ENCODE results near the gene OVCA2.

OVCA2 gene

GRCh38 chr17:2076087-2076984 lies 34.5 kb downstream of the OVCA2 start:
- Histone ChIP-seq H3K4me2 (ENCODE audit: low read length) (no peak overlapping the region), H3K27me3 (ENCODE audit: control insufficient read depth, insufficient read depth, low read length) (no peaks in the 10 kb centered on the region), H3K36me3 (ENCODE audit: insufficient read depth, low read length) (peaks cover 22% of the 10 kb centered on the region), H3K9ac (ENCODE audit: low read depth, low read length) (no peak overlapping the region), H3K9me3 (replicated peaks; ENCODE audit: low read length) (no peaks in the 10 kb centered on the region), H3K4me1 (ENCODE audit: control insufficient read depth, insufficient read depth, low read length) (peaks cover 27% of the 10 kb centered on the region), H3K4me3 (ENCODE audit: low read length) (no peak overlapping the region)

- no peaks in the 10 kb centered on the region for H3K27me3 ChIP-seq (ENCODE audit: control insufficient read depth, insufficient read depth, low read length)
- no peak overlapping the region for H3K9ac ChIP-seq (ENCODE audit: low read depth, low read length)
- H3K4me2 ChIP-seq (ENCODE audit: low read length), result no peak overlapping the region
These were observed 35.2 kb downstream of the OVCA2 start for GRCh38 chr17:2077040-2077439.

GRCh38 chr17:2081564-2081963 lies 39.7 kb downstream of the OVCA2 start:
- H3K27me3 ChIP-seq (ENCODE audit: control insufficient read depth, insufficient read depth, low read length), result no peaks in the 10 kb centered on the region
- peaks cover 16% of the 10 kb centered on the region for H3K36me3 ChIP-seq (ENCODE audit: insufficient read depth, low read length)
- peak overlapping the region; percentile 10 for H3K4me3 ChIP-seq (ENCODE audit: low read length)
- peak overlapping the region; percentile 32 for H3K4me2 ChIP-seq (ENCODE audit: low read length)
- H3K9me3 ChIP-seq (replicated peaks; ENCODE audit: low read length), result no peaks in the 10 kb centered on the region
- peak overlapping the region; percentile 76 for H3K9ac ChIP-seq (ENCODE audit: low read depth, low read length)
- peaks cover 43% of the 10 kb centered on the region for H3K4me1 ChIP-seq (ENCODE audit: control insufficient read depth, insufficient read depth, low read length)

More at GRCh38 chr17:2077040-2077439, 35.2 kb downstream of the OVCA2 start:
- H3K9me3 ChIP-seq (replicated peaks; ENCODE audit: low read length), result no peaks in the 10 kb centered on the region
- H3K36me3 ChIP-seq (ENCODE audit: insufficient read depth, low read length), result peaks cover 20% of the 10 kb centered on the region
- peaks cover 27% of the 10 kb centered on the region for H3K4me1 ChIP-seq (ENCODE audit: control insufficient read depth, insufficient read depth, low read length)
- H3K4me3 ChIP-seq (ENCODE audit: low read length), result no peak overlapping the region

GRCh38 chr17:2082003-2082781 lies 40.4 kb downstream of the OVCA2 start:
- Histone ChIP-seq H3K36me3 (ENCODE audit: insufficient read depth, low read length) (peaks cover 12% of the 10 kb centered on the region), H3K4me1 (ENCODE audit: control insufficient read depth, insufficient read depth, low read length) (peaks cover 43% of the 10 kb centered on the region), H3K4me3 (ENCODE audit: low read length) (peak overlapping the region; percentile 10), H3K9ac (ENCODE audit: low read depth, low read length) (peak overlapping the region; percentile 76), H3K4me2 (ENCODE audit: low read length) (peak overlapping the region; percentile 32), H3K27me3 (ENCODE audit: control insufficient read depth, insufficient read depth, low read length) (no peaks in the 10 kb centered on the region), H3K9me3 (replicated peaks; ENCODE audit: low read length) (no peaks in the 10 kb centered on the region)

- peaks cover 44% of the 10 kb centered on the region for H3K4me1 ChIP-seq (ENCODE audit: control insufficient read depth, insufficient read depth, low read length)
- no peak overlapping the region for H3K4me2 ChIP-seq (ENCODE audit: low read length)
- H3K9me3 ChIP-seq (replicated peaks; ENCODE audit: low read length), result no peaks in the 10 kb centered on the region
- H3K36me3 ChIP-seq (ENCODE audit: insufficient read depth, low read length), result peaks cover 7% of the 10 kb centered on the region
- H3K9ac ChIP-seq (ENCODE audit: low read depth, low read length), result peak overlapping the region; percentile 20
- no peak overlapping the region for H3K4me3 ChIP-seq (ENCODE audit: low read length)
- H3K27me3 ChIP-seq (ENCODE audit: control insufficient read depth, insufficient read depth, low read length), result no peaks in the 10 kb centered on the region
These were observed 41.8 kb downstream of the OVCA2 start for GRCh38 chr17:2083613-2084035.

- H3K4me2 ChIP-seq (ENCODE audit: low read length), result peak overlapping the region; percentile 11
- H3K9me3 ChIP-seq (replicated peaks; ENCODE audit: low read length), result no peaks in the 10 kb centered on the region
- peaks cover 50% of the 10 kb centered on the region for H3K4me1 ChIP-seq (ENCODE audit: control insufficient read depth, insufficient read depth, low read length)
- H3K4me3 ChIP-seq (ENCODE audit: low read length), result no peak overlapping the region
- H3K36me3 ChIP-seq (ENCODE audit: insufficient read depth, low read length), result peaks cover 7% of the 10 kb centered on the region
- no peaks in the 10 kb centered on the region for H3K27me3 ChIP-seq (ENCODE audit: control insufficient read depth, insufficient read depth, low read length)
- peak overlapping the region; percentile 20 for H3K9ac ChIP-seq (ENCODE audit: low read depth, low read length)
These were observed 42.4 kb downstream of the OVCA2 start for GRCh38 chr17:2084036-2084765.

GRCh38 chr17:2084766-2085647 lies 43.2 kb downstream of the OVCA2 start:
- peak overlapping the region; percentile 20 for H3K9ac ChIP-seq (ENCODE audit: low read depth, low read length)
- H3K4me1 ChIP-seq (ENCODE audit: control insufficient read depth, insufficient read depth, low read length), result peaks cover 56% of the 10 kb centered on the region
- peak overlapping the region; percentile 11 for H3K4me2 ChIP-seq (ENCODE audit: low read length)
- H3K9me3 ChIP-seq (replicated peaks; ENCODE audit: low read length), result no peaks in the 10 kb centered on the region
- H3K36me3 ChIP-seq (ENCODE audit: insufficient read depth, low read length), result peaks cover 7% of the 10 kb centered on the region
- H3K4me3 ChIP-seq (ENCODE audit: low read length), result peak overlapping the region; percentile 5
- H3K27me3 ChIP-seq (ENCODE audit: control insufficient read depth, insufficient read depth, low read length), result no peaks in the 10 kb centered on the region

- Histone ChIP-seq H3K36me3 (ENCODE audit: insufficient read depth, low read length) (peaks cover 7% of the 10 kb centered on the region), H3K27me3 (ENCODE audit: control insufficient read depth, insufficient read depth, low read length) (no peaks in the 10 kb centered on the region), H3K4me1 (ENCODE audit: control insufficient read depth, insufficient read depth, low read length) (peaks cover 60% of the 10 kb centered on the region), H3K9ac (ENCODE audit: low read depth, low read length) (no peak overlapping the region), H3K9me3 (replicated peaks; ENCODE audit: low read length) (no peaks in the 10 kb centered on the region), H3K4me3 (ENCODE audit: low read length) (no peak overlapping the region), H3K4me2 (ENCODE audit: low read length) (no peak overlapping the region)
These were observed 43.8 kb downstream of the OVCA2 start for GRCh38 chr17:2085648-2085949.

GRCh38 chr17:2086306-2086705 lies 44.5 kb downstream of the OVCA2 start:
- H3K9me3 ChIP-seq (replicated peaks; ENCODE audit: low read length), result no peaks in the 10 kb centered on the region
- peaks cover 61% of the 10 kb centered on the region for H3K4me1 ChIP-seq (ENCODE audit: control insufficient read depth, insufficient read depth, low read length)
- H3K4me3 ChIP-seq (ENCODE audit: low read length), result no peak overlapping the region
- no peak overlapping the region for H3K4me2 ChIP-seq (ENCODE audit: low read length)
- no peaks in the 10 kb centered on the region for H3K27me3 ChIP-seq (ENCODE audit: control insufficient read depth, insufficient read depth, low read length)
- H3K9ac ChIP-seq (ENCODE audit: low read depth, low read length), result no peak overlapping the region
- peaks cover under 1% of the 10 kb centered on the region for H3K36me3 ChIP-seq (ENCODE audit: insufficient read depth, low read length)

- Histone ChIP-seq H3K36me3 (ENCODE audit: insufficient read depth, low read length) (no peaks in the 10 kb centered on the region), H3K4me2 (ENCODE audit: low read length) (no peak overlapping the region), H3K9ac (ENCODE audit: low read depth, low read length) (no peak overlapping the region), H3K27me3 (ENCODE audit: control insufficient read depth, insufficient read depth, low read length) (no peaks in the 10 kb centered on the region), H3K9me3 (replicated peaks; ENCODE audit: low read length) (no peaks in the 10 kb centered on the region), H3K4me3 (ENCODE audit: low read length) (no peak overlapping the region), H3K4me1 (ENCODE audit: control insufficient read depth, insufficient read depth, low read length) (peaks cover 49% of the 10 kb centered on the region)
These were observed 45.9 kb downstream of the OVCA2 start for GRCh38 chr17:2087597-2088211.
